Neuronal stem cell (in vitro differentiated cells): ENCODE results near the gene POLR2J.

ENCODE experiments used
- DNase-seq: peaks from one replicate; pipeline ENCODE4 v3.0.0-alpha.2; 2013; ENCODE audit warnings: low spot score
- H2AFZ ChIP-seq: one replicate; pipeline ENCODE4 v1.6.1; 2013; ENCODE audit warnings: mild to moderate bottlenecking, low read length, inconsistent platforms
- H2AK5ac ChIP-seq: 2 replicates; pipeline ENCODE4 v1.6.1; 2013; ENCODE audit warnings: low read depth, mild to moderate bottlenecking, inconsistent platforms, low read length, moderate library complexity, mixed read lengths
- H2BK120ac ChIP-seq: 2 replicates; pipeline ENCODE4 v1.6.1; 2013; ENCODE audit warnings: low read depth, mild to moderate bottlenecking, inconsistent platforms, low read length, moderate library complexity, mixed read lengths
- H2BK12ac ChIP-seq: one replicate; pipeline ENCODE4 v1.6.1; 2013; ENCODE audit warnings: low read length, inconsistent platforms
- H2BK15ac ChIP-seq: 2 replicates; pipeline ENCODE4 v1.6.1; 2013; ENCODE audit warnings: mild to moderate bottlenecking, low read length, inconsistent platforms, mixed read lengths
- H2BK5ac ChIP-seq: one replicate; pipeline ENCODE4 v1.6.1; 2013; ENCODE audit warnings: inconsistent platforms, mild to moderate bottlenecking, low read length, moderate library complexity
- H3K14ac ChIP-seq: one replicate; pipeline ENCODE4 v1.6.1; 2013; ENCODE audit warnings: low read length, inconsistent platforms
- H3K18ac ChIP-seq: 2 replicates; pipeline ENCODE4 v1.6.1; 2013; ENCODE audit warnings: low read length, inconsistent platforms
- H3K23ac ChIP-seq: 2 replicates; pipeline ENCODE4 v1.6.1; 2013; ENCODE audit warnings: low read depth, mild to moderate bottlenecking, mixed read lengths, low read length, inconsistent platforms; ENCODE audit not compliant: poor library complexity
- H3K27ac ChIP-seq: replicated peaks from 3 replicates; pipeline ENCODE4 v1.5.1; 2013; ENCODE audit warnings: low read length, inconsistent platforms
- H3K27me3 ChIP-seq, 3 experiments: 2 replicates each; pipeline ENCODE4 v1.6.1; 2013; ENCODE audit warnings: low read length in 3 of 3, mild to moderate bottlenecking in 2 of 3, inconsistent platforms in 1 of 3, low read depth in 1 of 3, mixed read lengths in 1 of 3, moderate library complexity in 1 of 3; ENCODE audit not compliant: control insufficient read depth in 3 of 3, insufficient read depth in 3 of 3
- H3K36me3 ChIP-seq, 2 donors: replicated peaks in 1 of 2; 2 replicates each; pipeline ENCODE4 v1.6.1; 2013; ENCODE audit warnings: low read length in 2 of 2; ENCODE audit not compliant: control insufficient read depth in 2 of 2, insufficient read depth in 2 of 2
- H3K4ac ChIP-seq: 2 replicates; pipeline ENCODE4 v1.6.1; 2013; ENCODE audit warnings: inconsistent platforms, mild to moderate bottlenecking, low read length, moderate library complexity
- H3K4me1 ChIP-seq, 2 donors: 1 replicate in 1 of 2; 2 replicates in 1 of 2; pipeline ENCODE4 v1.6.1; 2013; ENCODE audit warnings: low read length in 2 of 2, low read depth in 1 of 2; ENCODE audit not compliant: control insufficient read depth in 2 of 2, insufficient read depth in 1 of 2
- H3K4me2 ChIP-seq: one replicate; pipeline ENCODE4 v1.6.1; 2013; ENCODE audit warnings: mild to moderate bottlenecking, low read length, inconsistent platforms; ENCODE audit not compliant: insufficient read depth, poor library complexity, severe bottlenecking
- H3K4me3 ChIP-seq, 2 donors: 2 replicates each; pipeline ENCODE4 v1.5.1; 2013; ENCODE audit warnings: low read length in 2 of 2, mild to moderate bottlenecking in 2 of 2, inconsistent platforms in 1 of 2, moderate library complexity in 1 of 2
- H3K79me1 ChIP-seq: one replicate; pipeline ENCODE4 v1.6.1; 2013; ENCODE audit warnings: low read depth, mild to moderate bottlenecking, inconsistent platforms, low read length, moderate library complexity
- H3K9ac ChIP-seq: one replicate; pipeline ENCODE4 v1.6.1; 2013; ENCODE audit warnings: mild to moderate bottlenecking, low read depth, low read length, inconsistent platforms; ENCODE audit not compliant: poor library complexity
- H3K9me3 ChIP-seq, 2 donors: replicated peaks in 1 of 2; 2 replicates each; pipeline versions ENCODE3 to v1.6.1; 2013; ENCODE audit warnings: low read length in 2 of 2, mild to moderate bottlenecking in 2 of 2, inconsistent platforms in 1 of 2, low read depth in 1 of 2, mixed read lengths in 1 of 2, moderate library complexity in 1 of 2; ENCODE audit not compliant: control insufficient read depth in 2 of 2, insufficient read depth in 1 of 2
- H4K8ac ChIP-seq: one replicate; pipeline ENCODE4 v1.6.1; 2013; ENCODE audit warnings: low read depth, mild to moderate bottlenecking, inconsistent platforms, low read length, moderate library complexity
- H4K91ac ChIP-seq: one replicate; pipeline ENCODE4 v1.6.1; 2013; ENCODE audit warnings: low read length, low read depth, mild to moderate bottlenecking, inconsistent platforms; ENCODE audit not compliant: poor library complexity
- WGBS, 2 donors: extraction: QIAGEN DNeasy Blood & Tissue Kit; methylation state at CpG; one replicate each; pipeline ENCODE4 v1.1.7; 2013; ENCODE audit warnings: missing lambda C conversion rate in 2 of 2, mixed read lengths in 1 of 2; ENCODE audit not compliant: insufficient read length in 2 of 2, insufficient replicate concordance in 1 of 2; ENCODE audit errors: extremely low coverage in 2 of 2; 5-methylcytosine and 5-hydroxymethylcytosine counted together

POLR2J gene

DNA sequence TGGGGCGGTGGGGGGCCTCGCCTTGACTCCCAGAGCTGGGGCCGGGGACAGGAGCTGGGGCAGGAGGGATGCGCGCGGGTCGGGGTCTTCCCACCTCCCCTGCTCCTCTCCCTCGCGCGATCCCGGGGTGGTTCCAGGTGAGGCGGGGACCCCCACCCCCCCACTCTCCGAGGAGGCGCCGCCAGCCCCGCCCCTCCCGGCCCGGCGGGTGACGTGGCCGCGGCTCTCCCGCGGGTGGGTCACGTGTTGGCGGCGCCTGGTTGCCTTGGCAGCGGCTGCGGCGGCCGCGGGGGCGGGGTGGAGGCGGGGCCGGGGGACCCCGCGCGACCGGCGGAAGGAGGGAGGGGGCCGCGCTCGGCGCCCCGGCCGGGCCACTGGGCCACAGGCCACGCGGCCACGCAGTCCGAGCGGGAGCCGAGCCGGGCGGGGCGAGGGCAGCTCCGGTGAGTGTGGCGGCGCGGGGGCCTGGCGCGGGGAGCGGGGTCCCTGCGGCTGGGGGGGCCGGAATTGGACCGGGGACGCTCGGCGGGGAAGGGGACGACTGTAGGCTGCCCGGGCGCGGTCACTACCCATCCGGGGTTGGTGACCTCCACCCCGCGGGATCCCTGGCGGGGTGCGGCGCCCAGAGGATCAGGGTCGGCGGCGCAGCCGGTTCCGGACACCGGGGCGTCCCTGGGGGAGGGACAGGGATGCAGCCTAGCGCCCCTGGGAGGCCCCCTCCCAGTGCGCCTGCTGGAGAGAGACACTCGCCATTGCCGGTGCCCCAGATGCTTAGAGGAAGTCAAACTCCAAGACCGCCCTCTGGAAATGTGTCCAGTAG, 45.3 kb downstream of the POLR2J start, which contains the start of gene ORAI2:
TSS of gene ORAI2 (plus strand) at position 357 of the 820 bp plus-strand sequence. CDS start 5,382 bp downstream, outside the sequence.
- peak within 1 kb of the TSS; percentile 35 for H3K27ac ChIP-seq
- peak; percentile 69 for DNase-seq

DNA sequence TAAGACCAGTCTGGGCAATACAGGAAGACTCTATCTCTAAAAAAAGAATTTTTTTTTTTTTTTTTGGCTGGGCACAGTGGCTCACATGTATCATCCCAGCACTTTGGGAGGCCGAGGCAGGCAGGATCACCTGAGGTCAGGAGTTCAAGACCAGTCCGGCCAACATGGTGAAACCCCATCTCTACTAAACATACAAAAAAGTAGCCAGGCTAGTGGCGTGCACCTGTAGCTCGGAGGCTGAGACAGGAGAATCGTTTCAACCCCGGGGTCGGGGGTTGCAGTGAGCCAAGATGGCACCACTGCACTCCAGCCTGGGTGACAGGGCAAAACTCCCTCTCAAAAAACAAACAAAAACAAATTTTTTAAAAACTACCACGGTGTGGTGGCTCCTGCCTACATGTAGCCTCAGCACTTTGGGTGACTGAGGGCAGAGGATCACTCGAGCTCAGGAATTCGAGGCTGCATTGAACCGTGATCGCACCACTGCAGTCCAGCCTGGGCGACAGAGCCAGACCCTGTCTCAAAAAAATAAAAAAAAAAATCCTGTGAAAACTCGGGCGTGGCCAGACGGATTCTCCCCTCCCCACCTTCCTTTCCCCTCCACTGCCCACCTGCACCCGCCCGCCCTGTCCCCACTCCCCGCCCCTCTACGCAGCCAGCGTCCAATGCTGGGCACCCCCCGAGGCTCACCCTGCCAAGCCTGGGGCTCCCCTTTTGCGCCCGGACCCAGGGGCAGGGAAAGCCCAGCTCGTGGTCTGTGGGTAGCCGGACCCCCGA, 46.1 kb downstream of the POLR2J start:
- peak overlapping the region; percentile 89 for H3K4me2 ChIP-seq
- no peak overlapping the region for H4K8ac ChIP-seq
- peak overlapping the region; percentile 94 for H3K9ac ChIP-seq
- peaks cover 8 to 21% of the 10 kb centered on the region in 2 donors for H3K4me1 ChIP-seq
- no peaks in the 10 kb centered on the region for H3K9me3 ChIP-seq
- no peak overlapping the region for H2BK12ac ChIP-seq
- no peaks in the 10 kb centered on the region for H3K27me3 ChIP-seq
- peak overlapping the region; percentile 79 to 89 for H3K4me3 ChIP-seq
- no CpG with 5 or more reads among the region's 27 CpGs for WGBS, 2 donors
- peak overlapping the region; percentile 21 for H3K14ac ChIP-seq
- peak overlapping the region; percentile 92 for H2AK5ac ChIP-seq
- DNase-seq: no peak
- peak overlapping the region; percentile 97 for H2AFZ ChIP-seq
- H2BK5ac ChIP-seq: peak overlapping the region; percentile 87
- H3K23ac ChIP-seq: no peak overlapping the region
- no peak overlapping the region for H4K91ac ChIP-seq
- H3K36me3 ChIP-seq: peaks cover 0 to 26% of the 10 kb centered on the region in 2 donors
- peak overlapping the region; percentile 37 for H3K4ac ChIP-seq
- no peak overlapping the region for H3K27ac ChIP-seq
- peak overlapping the region; percentile 91 for H2BK120ac ChIP-seq
- H2BK15ac ChIP-seq: peak overlapping the region; percentile 81
- H3K18ac ChIP-seq: peak overlapping the region; percentile 99
- peaks cover 10% of the 10 kb centered on the region for H3K79me1 ChIP-seq

More for the DNA sequence above, 45.3 kb downstream of the POLR2J start, which contains the start of gene ORAI2:
- Histone ChIP-seq H3K4me3 (peak within 1 kb of the TSS; percentile 89 to 97), H3K9ac (peak within 1 kb of the TSS; percentile 95), H4K91ac (no peak within 1 kb of the TSS), H2AK5ac (peak within 1 kb of the TSS; percentile 92), H2BK120ac (peak within 1 kb of the TSS; percentile 91), H3K9me3 (no peaks in the 10 kb centered on the region), H3K4ac (peak within 1 kb of the TSS; percentile 37), H3K23ac (peak within 1 kb of the TSS; percentile 63), H3K79me1 (peaks cover 10% of the 10 kb centered on the region), H2BK15ac (peak within 1 kb of the TSS; percentile 81), H3K36me3 (peaks cover 0 to 27% of the 10 kb centered on the region in 2 donors), H2BK12ac (no peak within 1 kb of the TSS), H3K27me3 (no peaks in the 10 kb centered on the region), H3K18ac (peak within 1 kb of the TSS; percentile 99), H3K4me2 (peak within 1 kb of the TSS; percentile 89), H4K8ac (no peak within 1 kb of the TSS), H2AFZ (peak within 1 kb of the TSS; percentile 97), H3K14ac (peak within 1 kb of the TSS; percentile 82), H2BK5ac (peak within 1 kb of the TSS; percentile 87), H3K4me1 (peaks cover 8 to 21% of the 10 kb centered on the region in 2 donors)
- WGBS, 2 donors: no CpG with 5 or more reads among the region's 90 CpGs

DNA sequence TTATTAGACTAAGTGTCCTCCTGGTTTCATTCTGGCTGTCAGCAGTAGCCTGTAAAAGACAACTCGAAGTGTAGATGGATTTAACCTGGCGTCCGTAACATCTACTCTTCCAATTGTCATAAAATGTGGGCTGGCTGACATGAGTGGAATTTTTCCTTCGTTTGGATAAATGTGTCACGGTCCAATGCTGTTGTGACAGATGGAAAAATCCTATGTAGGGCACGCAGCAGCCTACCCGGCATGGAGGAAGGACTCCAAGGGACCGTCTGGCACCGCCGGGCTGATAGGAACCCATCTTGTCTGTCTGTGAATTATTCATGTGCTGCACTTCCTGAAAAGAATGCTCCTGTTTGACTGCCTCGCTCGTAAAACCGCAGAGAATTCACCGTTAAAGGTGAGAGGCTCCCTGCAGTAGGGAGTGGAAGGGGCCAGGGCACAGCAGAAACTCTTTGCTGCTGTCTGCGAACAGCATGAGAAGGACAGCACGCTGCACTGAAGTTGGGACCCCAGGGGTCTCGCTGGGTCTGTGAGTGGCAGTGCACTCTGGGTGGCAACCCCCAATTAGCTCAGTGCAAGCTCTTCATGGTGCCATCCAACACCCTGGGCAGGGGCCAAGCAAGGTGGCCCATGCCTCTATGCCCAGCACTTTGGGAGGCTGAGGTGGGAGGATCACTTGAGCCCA, 47.0 kb downstream of the POLR2J start:
- H3K4me2 ChIP-seq: no peak overlapping the region
- H3K4me1 ChIP-seq: peaks cover 8 to 21% of the 10 kb centered on the region in 2 donors
- H3K9ac ChIP-seq: no peak overlapping the region
- no peak overlapping the region for H3K4me3 ChIP-seq
- no peak overlapping the region for H3K18ac ChIP-seq
- H3K79me1 ChIP-seq: peaks cover 12% of the 10 kb centered on the region
- no peaks in the 10 kb centered on the region for H3K27me3 ChIP-seq
- H3K14ac ChIP-seq: no peak overlapping the region
- no peak overlapping the region for H2BK15ac ChIP-seq
- peaks cover 4 to 26% of the 10 kb centered on the region in 2 donors for H3K36me3 ChIP-seq
- no peak overlapping the region for H2AK5ac ChIP-seq
- WGBS, 2 donors: no CpG with 5 or more reads among the region's 17 CpGs
- no peak overlapping the region for H4K8ac ChIP-seq
- H3K4ac ChIP-seq: no peak overlapping the region
- no peak overlapping the region for H2BK5ac ChIP-seq
- no peaks in the 10 kb centered on the region for H3K9me3 ChIP-seq
- H2AFZ ChIP-seq: no peak overlapping the region
- peak overlapping the region; percentile 2 for H2BK12ac ChIP-seq
- no peak overlapping the region for H2BK120ac ChIP-seq
- no peak overlapping the region for H3K23ac ChIP-seq
- H3K27ac ChIP-seq: no peak overlapping the region
- no peak overlapping the region for H4K91ac ChIP-seq
- no peak for DNase-seq
